ENCODE results near the gene SEMA5A.
A peak's percentile ranks its signal among the peaks of the same experiment; 100 is the strongest.

The SEMA5A gene

DNA sequence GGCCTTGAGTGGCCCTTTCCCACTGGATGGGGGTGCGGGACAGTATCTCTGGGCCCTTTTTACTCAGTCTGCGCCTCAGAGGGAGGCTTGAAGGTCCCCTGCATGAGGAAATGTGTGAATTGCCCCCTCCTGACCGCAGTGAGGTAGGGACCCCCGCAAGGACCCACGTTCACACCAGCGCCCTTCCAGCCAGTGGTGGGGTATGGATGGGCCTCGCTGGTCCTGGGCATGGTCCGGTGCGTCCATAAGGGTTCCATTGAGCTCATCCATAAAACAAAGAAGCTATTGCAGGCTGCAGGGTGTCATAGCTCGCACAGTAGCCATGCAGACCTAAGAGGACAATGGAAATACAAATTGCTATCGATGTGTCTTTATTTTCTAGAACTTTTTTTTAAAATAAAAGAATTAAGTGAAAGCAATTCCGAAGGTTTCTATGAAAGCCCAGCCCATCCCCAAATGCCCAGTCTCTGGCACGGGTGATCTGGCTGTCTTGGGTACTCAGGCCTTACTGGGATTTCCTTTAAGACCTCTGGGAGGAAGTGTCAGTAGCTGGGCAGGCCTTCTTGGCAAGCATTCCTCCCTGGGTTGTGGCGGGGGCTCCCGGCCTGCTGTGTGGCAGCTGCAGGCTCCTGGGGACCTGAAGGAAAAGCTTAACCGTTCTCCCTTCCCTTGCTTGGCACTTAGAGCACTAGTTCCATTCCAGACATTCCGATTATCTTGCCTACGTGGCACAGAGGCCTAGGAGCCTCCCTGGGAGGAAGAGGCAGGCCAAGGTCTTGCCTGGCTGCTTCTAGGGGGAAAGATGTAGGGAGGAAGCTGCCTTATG lies 1.5 kb upstream of the SEMA5A start:
- no peak for DNase-seq

DNA sequence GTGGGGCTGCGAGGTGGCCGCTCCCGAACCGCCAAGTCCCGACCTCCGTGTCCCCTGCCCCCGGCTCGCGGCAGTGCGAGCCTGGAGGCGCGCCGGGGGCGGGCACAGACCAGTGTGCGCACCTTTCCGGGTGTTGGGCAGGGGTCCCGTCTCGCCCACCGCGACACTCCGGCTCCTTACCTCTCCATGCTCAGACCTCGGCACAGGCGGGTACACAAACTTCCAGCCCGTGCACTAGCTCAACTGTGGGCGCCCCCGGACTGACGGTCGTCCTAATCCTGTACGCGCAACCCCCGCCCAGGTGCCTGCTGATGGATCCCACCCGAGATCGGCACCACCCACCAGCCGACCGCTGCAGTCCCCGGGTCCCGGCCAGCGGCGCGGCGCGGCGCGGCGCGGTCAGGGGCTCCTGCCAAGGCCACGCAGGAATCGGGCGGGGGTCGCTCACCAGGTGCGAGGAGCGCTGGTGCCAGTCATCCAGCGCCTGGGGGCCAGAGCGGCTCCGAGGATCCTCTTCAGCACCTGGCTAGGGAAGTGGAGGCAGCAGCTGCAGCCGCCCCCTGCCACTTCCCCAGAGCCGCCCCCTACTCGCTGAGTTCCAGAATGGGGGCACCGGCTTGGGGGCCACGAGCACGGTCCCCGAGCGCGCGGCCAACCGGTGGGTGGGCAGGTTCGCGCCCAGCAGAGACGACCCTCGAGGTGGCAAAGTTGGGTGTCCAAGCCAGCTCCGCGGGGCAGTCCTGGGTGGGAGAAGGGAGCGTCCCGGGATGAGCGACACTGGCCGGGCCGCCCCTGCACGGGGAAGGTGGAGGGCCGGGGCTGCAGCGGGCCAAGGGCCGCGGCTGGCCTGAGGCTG lies 511 bp downstream of the SEMA5A start:
- no peak for DNase-seq

DNA sequence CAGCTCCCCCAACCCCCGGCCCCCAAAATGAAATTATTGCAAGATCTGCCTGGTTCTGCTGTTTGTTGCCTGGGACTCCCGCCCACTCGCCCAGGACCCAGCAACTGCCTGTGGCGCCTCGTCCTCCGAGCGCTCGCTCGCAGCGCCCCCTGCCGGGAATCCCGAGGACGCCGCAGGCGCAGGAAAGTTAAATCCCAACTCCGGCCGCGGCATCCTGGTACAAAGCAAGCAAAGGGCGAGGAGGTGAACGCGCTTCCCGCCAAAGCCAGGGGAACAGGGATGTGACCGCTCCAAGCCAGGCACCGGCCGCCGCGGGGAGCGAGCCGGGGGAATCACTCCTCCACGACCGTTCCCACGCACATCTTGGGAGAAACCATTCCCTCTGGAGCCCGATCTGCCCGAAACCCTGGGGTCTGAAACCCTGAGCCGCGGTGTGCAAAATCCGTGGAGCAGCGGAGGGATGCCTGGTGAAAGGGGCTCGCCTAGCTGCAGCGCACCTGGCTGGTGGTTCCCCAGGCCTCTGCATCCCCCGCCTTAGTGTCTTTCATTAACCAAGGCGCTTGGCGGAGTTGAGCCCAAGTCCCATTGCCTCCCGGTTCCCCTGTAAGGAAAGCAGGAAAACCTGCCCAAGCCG lies 1.3 kb downstream of the SEMA5A start:
- peak; percentile 52 to 69 for DNase-seq

DNA sequence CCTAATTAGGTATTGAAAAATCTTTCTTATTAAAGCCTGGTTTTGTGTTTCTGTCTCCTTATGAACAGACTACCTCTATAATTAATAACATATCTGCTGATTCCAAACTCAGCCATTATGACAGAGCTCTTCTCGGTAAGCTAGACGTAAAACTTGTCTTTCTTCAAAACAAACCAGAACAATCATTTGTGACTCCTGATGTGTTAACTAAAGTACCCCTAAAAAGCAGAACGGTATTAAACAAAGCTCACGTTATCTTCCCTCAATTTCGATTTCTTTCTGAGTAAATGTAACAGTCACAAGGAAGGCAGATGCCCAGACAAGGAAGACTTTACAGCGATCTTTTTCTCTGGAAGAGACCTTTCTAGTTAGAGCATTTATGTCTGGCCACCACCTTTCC lies 1.8 kb downstream of the SEMA5A start:
- DNase-seq: no peak

DNA sequence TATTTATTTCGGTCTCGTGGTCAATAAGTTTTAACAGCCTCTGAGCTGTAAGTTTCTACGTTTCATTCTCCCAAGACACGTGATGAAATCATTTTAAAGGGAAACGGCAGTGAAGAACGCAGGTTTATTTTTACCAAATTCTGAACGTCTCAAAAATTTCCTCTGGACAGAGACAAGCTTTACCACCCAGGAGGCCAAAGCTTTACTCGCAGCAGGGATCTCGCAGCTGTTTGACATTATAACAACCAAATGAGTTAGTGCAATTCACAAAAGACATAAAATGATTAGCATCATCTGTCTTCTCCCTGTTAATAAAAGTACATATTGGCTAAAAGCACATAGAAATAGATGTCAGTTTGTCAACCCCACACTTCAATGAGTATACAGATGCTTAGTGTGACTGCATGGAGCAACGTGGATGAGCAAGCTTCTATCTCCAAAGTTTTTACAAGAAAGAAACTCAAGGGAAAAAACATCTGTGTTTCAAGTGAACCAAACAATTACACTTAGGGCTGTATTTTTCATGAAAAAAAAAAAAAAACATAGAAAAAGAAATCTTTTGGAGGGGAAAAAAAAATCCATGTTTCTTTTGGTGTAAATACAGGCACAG lies 2.5 kb downstream of the SEMA5A start:
- DNase-seq: no peak

DNA sequence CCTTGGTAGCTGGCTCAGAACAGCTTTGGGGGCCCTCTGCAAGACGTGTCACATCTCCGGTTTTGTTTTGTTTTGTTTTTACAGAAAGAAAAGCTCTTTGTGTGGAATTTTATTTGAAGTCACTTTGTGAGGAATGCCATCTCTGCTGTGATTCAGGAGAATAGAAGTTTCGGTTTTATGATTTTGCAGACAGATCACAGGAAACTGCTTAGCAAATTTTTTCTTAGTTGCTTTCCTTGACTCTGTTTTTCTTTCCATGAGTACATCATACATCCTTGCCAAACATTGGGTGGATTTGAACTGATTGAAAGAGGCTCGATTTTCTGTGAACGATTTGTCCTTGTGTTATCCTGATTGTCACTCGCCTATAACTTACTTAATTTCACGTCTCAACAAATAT lies 5.1 kb downstream of the SEMA5A start:
- no peak for DNase-seq

DNA sequence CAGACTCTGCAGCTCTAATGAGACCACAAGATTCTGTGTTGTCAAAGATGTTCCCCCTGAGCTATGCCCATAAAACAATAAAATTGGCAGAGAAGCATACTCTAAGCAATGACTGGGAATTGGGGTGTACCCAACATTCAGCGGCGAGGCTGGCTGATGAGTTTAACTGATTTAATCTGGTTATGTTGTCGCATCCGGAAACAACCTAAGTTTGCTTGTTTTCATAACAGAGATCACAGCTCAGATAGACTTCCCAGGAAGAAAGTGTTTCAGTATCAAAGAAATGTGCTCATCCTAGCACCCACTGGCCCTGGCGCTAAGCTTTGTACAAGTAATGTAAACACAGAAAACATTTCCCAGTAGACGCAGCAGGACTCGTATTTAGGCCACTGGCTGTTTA lies 7.4 kb downstream of the SEMA5A start:
- DNase-seq: no peak

DNA sequence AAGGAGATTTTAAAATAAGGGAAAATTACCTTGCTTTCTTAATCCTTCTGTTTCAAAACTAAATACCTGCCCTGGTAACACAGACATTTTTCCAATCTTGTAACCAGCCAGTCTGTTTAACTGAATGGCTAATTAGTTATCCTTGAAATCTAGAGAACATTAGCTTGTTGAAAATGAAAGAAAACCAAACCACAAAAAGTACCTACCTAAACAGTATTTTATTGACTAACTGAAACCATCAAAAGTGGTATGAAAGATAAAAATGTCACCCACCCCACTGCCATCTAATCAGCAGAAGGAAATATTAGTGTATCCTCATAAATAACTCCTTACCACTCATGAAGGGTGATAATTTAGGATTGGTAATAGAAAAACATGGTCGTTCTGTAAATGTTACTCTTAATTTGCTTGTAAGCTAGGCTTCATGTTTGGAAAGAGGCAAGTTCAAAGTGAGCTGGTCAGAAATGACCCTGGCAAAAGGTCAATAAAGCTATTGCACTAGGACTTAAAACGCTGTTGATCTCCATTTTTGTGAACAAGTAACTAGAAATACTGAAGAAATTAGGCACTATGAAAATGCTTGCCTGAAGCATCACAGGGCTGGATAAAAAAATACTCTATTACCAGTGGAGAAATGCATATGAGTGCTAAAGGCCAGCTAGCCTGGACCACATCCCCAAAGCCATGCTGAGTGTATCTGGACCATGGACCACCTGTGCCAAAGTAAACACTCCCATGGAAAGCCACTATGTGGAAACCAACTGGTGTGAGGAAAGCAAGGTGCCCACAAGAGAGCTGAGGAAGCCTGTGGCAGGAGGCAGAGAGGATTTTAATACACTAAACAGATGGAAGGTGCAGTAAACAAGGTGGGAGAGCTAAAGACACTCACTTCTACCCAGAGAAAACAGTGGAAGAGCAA lies 8.4 kb downstream of the SEMA5A start:
- no peak for DNase-seq

DNA sequence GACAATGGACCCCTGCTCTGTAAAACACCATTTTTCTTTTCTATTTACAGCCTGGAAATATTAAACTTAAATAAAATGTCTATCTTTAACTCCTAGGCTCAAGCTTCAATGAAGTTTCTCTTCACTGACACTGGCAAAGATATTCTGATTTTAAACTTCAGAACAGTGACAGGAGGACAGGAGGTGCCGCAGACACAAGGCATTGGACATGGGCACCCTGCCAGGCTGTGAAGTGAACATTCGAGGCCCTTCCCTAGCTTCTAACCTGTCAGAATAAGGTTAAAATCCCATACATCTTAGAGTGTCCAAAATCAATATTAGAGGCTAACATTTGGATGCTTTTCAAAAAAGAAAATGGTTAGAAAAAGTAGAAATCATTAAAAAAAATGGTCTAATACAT lies 9.2 kb downstream of the SEMA5A start:
- no peak for DNase-seq

DNA sequence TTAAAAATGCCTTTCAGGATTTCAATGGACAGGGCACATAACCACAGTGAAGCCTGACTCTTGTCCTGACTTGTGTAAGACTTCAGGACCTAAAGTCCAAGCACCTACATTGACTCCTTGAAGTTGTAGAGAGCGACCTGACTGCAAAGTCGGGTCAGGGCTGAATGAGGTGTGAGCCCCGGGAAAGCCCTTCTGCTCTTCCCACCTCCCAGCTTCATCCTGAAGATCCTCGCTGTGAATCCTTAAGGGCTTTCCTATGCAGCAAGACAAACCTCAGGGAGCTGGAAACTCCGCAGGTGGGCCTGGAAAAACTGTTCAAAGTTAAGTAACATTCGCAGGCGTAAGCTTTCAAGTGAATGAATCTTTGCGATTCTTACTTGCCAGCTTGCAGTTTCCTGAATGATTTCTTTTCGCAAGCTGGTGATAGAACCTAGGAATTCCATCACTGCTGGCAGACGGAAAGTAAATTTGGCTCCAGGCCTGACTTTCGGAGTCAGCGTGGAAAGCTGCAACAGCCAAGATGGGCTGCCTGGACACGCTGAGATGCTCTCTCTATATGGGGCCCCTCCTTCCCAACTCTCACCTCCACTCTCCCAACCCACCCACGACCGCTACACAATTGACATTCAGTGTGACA lies 10.9 kb downstream of the SEMA5A start:
- DNase-seq: no peak

DNA sequence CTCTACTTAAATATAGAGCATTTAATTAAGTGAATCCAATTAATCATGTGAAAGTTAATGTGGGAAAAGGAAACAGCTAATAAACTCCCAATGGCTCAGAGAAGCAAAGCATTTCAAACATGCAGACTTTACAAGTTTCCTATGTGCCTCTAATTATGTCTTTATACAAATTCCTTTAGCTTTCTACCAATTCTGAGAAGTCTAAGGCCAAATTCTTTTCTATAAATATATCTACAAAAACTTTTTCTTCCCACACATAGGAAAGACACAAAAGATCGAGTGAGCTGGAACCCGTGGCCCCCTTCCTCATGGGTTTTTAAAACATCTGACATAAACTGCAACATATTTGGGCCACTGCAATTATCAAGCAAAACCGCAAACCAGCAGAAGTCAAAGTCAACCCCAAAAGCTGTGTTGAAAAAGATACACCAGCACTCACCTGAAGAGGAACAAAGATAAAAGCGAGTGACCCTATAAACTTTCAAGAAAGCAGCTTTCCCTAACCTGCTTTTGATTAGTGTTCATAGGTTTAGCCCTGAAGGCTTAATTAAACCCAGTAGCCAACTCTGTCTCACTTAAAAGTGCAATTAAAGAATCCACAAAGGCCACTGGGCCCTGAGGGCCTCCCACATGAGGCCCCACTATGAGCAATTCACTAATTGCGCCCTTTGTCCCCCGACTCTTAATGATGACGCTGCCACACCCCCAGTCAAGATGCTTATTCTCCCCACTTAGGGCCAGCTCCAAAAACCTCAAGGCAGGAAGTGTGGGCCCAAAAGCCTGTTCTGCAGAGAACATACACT lies 12.1 kb downstream of the SEMA5A start:
- DNase-seq: no peak

DNA sequence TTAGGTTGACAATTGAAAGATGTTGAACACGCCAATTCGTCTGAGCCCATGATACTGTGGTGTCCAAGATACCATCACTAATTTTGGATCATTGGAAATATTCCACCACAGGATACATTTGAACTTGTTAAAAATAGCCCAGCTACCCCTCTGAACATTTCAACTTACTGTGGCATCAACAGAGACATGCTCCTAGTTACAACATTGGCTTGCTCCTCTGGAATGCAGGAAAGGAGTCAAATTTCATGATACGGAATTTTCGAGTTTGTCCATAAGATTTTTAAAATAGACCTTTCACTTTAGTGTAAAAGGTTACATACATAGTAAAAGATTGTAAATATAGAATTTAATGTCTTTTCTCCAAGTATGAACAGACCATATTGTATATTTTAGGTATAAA lies 12.8 kb downstream of the SEMA5A start:
- DNase-seq: no peak

DNA sequence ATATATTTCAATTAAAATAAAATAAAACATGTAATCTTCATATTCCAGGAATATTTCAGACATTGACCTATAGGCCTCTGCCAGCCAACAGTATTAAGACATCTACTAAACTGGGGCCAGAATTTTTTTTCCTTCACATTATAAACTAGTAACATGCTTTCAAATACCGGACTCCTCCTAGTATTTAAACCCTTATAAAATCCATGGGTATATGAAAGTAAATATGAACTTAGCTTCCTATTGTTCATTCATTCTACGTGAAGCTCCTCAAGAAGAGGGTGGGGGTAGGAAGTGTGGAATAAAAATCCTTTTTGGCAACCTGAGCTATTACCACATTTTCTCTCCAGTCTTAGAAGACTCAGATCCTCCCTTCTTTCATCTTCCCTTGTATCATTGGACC lies 16.4 kb downstream of the SEMA5A start:
- DNase-seq: no peak

DNA sequence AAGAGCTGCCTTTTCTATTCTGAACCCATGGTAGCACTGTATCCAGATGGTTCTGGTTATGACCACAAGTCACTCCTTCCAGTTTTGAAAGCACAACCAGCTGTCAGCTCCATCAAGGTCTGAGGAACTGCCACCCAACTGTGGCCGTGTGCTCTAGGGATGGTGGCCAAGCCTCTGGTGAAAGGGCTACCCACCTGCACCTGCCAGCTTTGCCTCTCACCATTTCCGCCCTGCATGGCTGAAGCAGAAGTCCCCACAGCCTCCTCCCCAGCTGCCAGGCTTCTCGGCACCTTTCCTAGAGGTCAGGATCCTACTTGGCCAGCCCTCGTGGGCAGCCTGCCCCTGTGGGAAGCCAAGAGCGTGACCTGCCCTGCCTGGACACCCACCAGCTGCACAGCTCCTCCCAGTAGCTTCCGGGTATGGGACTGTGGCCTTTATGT lies 16.8 kb downstream of the SEMA5A start:
- no peak for DNase-seq

DNA sequence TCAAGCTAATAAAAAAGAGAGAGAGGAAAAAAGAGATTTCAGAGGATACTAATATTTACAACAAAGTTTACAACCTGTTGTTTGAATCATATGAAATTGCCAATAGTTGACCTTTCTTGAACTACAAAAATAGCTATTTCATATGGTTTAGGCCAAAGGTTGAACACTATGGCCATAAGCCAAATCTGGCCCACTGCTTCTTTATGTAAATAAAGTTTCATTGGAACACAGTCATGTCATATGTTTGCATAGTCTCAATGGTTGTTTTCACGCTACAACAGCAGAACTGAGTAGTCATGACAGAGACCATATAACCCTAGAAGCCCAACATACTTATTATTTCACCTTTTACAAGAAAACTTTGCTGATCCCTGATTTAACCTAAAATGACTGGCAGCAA lies 20.9 kb downstream of the SEMA5A start:
- DNase-seq: no peak

DNA sequence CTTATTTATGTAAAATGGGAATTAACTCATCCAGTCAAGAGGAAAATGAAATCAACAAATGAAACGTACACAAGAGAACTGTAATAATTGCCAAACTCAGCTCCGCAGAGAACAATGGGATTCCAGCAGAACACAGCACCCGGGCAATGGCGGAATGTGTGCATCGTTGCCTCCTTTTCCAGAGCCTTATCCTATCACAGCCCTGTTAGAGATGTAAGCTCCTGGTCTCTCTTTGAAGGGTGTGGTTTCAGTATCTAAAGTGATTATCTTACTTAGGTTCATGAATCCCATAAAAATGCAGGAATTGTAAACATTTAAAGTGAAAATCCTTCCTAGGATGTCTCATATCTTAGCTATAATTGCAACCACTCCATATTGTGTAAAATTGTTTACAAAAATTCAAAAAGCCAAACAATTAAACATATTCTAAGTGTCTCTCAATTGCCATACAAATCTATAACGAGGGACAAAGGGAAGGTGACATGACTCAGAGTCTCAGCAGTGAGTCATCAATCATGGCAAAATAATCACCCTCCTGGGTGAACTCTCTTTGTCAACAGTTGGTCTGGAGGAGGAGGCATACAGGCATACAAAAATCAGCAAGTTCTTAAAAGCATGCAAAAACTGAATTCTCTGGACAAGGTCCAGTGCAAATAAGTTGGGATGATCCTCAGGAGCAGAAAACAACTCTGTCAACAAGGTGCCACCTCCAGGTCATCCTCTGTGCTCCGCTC lies 22.6 kb downstream of the SEMA5A start:
- no peak for DNase-seq

DNA sequence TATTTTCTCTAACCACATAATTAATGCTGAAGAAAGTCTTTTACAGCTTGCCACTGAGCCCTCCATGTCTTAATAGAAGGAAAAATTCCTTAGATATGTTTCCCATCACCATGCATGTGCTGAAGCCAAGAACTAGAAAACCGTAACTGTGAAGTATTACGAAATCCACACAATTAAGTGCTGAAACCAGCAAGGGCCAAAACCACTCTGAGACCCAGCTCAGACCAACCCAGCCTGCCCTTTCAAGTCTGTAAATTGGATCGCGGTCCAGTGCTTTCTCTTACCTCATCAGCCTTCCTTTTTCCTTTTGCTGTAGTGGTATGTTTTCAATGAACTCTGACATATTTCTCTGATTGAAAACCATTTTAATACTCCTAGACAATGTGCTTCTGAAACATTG lies 26.3 kb downstream of the SEMA5A start:
- DNase-seq: no peak

DNA sequence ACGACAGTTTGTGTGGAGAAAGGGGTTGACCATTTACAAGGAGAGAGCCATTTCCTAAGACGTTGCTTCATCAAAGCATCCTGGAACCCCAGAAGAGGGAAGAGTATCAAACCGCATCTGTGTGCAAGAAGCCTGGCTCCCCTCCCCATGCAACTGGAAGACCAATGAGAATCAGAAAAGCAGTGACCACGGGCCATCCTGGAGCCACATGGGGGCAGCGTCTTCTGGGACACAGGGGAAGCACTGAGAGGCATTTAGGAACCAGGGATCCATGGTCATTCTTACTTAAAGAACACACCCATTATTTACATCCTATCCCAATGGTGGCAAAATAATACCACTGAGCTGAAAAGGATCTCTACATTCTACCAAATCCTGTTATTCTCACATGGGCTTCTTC lies 29.3 kb downstream of the SEMA5A start:
- no peak for DNase-seq

DNA sequence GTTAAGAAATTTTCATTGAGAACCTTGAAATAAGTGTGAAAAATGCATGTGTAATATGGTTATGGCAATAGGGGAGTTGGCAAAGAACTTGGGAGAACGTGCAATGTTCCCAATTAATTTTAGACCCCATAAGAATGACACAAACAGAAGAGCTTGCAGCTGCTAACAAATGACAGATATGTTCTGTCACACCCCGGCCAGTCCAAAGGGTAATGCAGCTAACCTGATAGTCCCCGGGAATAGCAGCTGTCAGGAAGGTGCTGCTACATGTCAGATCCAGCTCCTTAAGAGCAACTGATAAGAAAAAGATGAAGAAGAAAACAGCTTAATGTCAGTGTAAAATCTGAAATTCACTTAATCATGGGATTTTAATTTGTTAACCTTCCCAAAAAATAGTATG lies 30.4 kb downstream of the SEMA5A start:
- no peak for DNase-seq

DNA sequence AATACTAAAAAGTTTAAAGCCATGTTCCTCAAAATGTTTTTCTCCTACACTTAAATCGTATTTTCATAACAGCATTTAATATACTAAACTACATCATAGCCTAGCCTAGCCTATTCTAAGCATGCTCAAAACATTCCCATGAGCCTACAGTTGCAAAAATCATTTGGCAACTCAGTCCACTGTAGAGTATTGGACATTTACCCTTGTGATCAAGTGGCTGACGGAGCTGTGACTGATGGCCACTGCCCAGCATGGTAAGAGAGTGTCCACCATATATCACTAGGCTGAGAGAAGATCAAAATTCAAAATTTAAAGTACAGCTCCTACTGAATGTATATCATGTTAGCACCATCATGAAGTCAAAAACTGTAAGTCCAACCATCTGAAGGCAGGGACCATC lies 30.9 kb downstream of the SEMA5A start:
- no peak for DNase-seq

All from stimulated activated CD4-positive, alpha-beta T cell treated with anti-CD3 and anti-CD28 coated beads, Interleukin-2, amount 100 ng/mL, for 24 hours (primary cell).